Measurements from ENCODE around the gene CORO6. TPM values are rescaled to one million over a fixed set of nuclear protein-coding genes. Genes with fewer than 3 reads are reported as not detected.

Gene CORO6
- total and polyA plus RNA-seq, 2 of the 13 experiments (the other 11 are each of a cell fraction or from before 2014, with no cell fraction given): 0.42 to 0.82 TPM

DNA sequence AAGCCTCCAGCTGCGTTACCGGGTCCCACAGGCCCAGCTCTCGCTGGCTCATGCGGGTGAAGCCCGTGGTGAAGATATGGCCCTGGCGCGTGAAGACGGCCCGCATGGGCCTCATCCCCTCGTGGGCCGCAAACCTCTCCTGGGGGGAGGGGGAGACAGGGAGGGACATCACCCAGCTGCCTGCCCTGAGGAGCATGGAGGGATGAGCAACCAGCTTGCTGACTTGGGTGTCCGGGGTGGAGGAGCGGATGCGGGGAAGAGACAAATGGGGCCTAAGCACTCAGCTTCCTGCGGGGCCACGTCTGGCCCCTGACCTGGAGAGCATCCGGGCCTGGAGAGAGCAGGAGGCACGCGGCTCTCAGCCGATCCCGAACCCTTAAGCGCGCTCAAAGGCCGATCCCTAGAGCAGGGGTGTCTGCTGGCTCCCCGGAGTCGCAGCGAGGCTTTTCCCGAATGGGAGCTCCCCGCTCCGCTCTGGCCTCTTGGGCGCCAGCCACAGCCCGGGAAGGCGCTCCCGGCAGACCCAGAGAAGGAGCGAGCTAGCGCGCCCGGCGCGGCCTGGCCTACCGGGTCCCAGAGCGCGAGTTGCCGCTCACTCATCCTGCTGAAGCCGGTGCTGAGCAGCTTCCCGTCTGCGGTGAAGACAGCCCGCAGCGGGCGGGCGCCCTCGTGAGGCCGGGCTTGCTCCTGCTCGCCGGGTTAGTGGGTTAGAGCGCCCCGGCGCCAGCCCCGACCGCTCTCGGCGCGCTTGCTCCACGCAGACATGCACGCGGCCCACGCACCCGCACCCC lies 5.0 kb downstream of the CORO6 start (continued):
- TF ChIP-seq, protein P1, sequence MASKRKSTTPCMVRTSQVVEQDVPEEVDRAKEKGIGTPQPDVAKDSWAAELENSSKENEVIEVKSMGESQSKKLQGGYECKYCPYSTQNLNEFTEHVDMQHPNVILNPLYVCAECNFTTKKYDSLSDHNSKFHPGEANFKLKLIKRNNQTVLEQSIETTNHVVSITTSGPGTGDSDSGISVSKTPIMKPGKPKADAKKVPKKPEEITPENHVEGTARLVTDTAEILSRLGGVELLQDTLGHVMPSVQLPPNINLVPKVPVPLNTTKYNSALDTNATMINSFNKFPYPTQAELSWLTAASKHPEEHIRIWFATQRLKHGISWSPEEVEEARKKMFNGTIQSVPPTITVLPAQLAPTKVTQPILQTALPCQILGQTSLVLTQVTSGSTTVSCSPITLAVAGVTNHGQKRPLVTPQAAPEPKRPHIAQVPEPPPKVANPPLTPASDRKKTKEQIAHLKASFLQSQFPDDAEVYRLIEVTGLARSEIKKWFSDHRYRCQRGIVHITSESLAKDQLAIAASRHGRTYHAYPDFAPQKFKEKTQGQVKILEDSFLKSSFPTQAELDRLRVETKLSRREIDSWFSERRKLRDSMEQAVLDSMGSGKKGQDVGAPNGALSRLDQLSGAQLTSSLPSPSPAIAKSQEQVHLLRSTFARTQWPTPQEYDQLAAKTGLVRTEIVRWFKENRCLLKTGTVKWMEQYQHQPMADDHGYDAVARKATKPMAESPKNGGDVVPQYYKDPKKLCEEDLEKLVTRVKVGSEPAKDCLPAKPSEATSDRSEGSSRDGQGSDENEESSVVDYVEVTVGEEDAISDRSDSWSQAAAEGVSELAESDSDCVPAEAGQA (IDR thresholded peaks at IDR 0.05; ENCODE audit: low read depth): no peak
- TF ChIP-seq, protein P1 (CRISPR knock-in tag; IDR thresholded peaks at IDR 0.05; ENCODE audit: borderline replicate concordance): 0 out of 2 replicates have a peak, but pooled peaks have one; percentile 73
- TF ChIP-seq GLI4 (CRISPR knock-in tag; IDR thresholded peaks at IDR 0.05; ENCODE audit: borderline replicate concordance) (peak; percentile 74; the same call in 1 of the 2 replicates), ZNF10 (CRISPR knock-in tag; IDR thresholded peaks at IDR 0.05; ENCODE audit: borderline replicate concordance, low read depth) (no peak), POGZ (CRISPR knock-in tag; IDR thresholded peaks at IDR 0.05) (0 out of 2 replicates have a peak, but pooled peaks have one; percentile 31), ELF3 (CRISPR knock-in tag; IDR thresholded peaks at IDR 0.05) (no peak), HNRNPLL (IDR thresholded peaks at IDR 0.05; ENCODE audit: low read depth, low read length, poor library complexity, severe bottlenecking) (peak; percentile 44), REPIN1 (CRISPR knock-in tag; IDR thresholded peaks at IDR 0.05; ENCODE audit: borderline replicate concordance, low read depth) (0 out of 2 replicates have a peak, but pooled peaks have one; percentile 12), ZNF777 (CRISPR knock-in tag; IDR thresholded peaks at IDR 0.05) (peak; percentile 80)
- TF ChIP-seq, protein P2, sequence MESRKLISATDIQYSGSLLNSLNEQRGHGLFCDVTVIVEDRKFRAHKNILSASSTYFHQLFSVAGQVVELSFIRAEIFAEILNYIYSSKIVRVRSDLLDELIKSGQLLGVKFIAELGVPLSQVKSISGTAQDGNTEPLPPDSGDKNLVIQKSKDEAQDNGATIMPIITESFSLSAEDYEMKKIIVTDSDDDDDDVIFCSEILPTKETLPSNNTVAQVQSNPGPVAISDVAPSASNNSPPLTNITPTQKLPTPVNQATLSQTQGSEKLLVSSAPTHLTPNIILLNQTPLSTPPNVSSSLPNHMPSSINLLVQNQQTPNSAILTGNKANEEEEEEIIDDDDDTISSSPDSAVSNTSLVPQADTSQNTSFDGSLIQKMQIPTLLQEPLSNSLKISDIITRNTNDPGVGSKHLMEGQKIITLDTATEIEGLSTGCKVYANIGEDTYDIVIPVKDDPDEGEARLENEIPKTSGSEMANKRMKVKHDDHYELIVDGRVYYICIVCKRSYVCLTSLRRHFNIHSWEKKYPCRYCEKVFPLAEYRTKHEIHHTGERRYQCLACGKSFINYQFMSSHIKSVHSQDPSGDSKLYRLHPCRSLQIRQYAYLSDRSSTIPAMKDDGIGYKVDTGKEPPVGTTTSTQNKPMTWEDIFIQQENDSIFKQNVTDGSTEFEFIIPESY (CRISPR knock-in tag; IDR thresholded peaks at IDR 0.05): peak; percentile 25; the same call in 1 of the 2 replicates
- TF ChIP-seq, protein P3, sequence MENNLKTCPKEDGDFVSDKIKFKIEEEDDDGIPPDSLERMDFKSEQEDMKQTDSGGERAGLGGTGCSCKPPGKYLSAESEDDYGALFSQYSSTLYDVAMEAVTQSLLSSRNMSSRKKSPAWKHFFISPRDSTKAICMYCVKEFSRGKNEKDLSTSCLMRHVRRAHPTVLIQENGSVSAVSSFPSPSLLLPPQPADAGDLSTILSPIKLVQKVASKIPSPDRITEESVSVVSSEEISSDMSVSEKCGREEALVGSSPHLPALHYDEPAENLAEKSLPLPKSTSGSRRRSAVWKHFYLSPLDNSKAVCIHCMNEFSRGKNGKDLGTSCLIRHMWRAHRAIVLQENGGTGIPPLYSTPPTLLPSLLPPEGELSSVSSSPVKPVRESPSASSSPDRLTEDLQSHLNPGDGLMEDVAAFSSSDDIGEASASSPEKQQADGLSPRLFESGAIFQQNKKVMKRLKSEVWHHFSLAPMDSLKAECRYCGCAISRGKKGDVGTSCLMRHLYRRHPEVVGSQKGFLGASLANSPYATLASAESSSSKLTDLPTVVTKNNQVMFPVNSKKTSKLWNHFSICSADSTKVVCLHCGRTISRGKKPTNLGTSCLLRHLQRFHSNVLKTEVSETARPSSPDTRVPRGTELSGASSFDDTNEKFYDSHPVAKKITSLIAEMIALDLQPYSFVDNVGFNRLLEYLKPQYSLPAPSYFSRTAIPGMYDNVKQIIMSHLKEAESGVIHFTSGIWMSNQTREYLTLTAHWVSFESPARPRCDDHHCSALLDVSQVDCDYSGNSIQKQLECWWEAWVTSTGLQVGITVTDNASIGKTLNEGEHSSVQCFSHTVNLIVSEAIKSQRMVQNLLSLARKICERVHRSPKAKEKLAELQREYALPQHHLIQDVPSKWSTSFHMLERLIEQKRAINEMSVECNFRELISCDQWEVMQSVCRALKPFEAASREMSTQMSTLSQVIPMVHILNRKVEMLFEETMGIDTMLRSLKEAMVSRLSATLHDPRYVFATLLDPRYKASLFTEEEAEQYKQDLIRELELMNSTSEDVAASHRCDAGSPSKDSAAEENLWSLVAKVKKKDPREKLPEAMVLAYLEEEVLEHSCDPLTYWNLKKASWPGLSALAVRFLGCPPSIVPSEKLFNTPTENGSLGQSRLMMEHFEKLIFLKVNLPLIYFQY (CRISPR knock-in tag; IDR thresholded peaks at IDR 0.05; ENCODE audit: borderline replicate concordance): no peak
- TF ChIP-seq, protein P4, sequence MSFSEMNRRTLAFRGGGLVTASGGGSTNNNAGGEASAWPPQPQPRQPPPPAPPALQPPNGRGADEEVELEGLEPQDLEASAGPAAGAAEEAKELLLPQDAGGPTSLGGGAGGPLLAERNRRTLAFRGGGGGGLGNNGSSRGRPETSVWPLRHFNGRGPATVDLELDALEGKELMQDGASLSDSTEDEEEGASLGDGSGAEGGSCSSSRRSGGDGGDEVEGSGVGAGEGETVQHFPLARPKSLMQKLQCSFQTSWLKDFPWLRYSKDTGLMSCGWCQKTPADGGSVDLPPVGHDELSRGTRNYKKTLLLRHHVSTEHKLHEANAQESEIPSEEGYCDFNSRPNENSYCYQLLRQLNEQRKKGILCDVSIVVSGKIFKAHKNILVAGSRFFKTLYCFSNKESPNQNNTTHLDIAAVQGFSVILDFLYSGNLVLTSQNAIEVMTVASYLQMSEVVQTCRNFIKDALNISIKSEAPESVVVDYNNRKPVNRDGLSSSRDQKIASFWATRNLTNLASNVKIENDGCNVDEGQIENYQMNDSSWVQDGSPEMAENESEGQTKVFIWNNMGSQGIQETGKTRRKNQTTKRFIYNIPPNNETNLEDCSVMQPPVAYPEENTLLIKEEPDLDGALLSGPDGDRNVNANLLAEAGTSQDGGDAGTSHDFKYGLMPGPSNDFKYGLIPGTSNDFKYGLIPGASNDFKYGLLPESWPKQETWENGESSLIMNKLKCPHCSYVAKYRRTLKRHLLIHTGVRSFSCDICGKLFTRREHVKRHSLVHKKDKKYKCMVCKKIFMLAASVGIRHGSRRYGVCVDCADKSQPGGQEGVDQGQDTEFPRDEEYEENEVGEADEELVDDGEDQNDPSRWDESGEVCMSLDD (CRISPR knock-in tag; IDR thresholded peaks at IDR 0.05; ENCODE audit: borderline replicate concordance): peak; percentile 74; the same call in 1 of the 2 replicates
